ENCODE results near the gene ATRNL1.

Gene ATRNL1

GRCh38 chr10:115915429-115915828 lies 822.3 kb downstream of the ATRNL1 start:
- DNase-seq, result no peak

- no peak for DNase-seq
Measured at GRCh38 chr10:115918812-115919211, 825.6 kb downstream of the ATRNL1 start.

- DNase-seq, result no peak
Measured at GRCh38 chr10:115921795-115922194, 828.6 kb downstream of the ATRNL1 start.

GRCh38 chr10:115931309-115931708 lies 838.1 kb downstream of the ATRNL1 start:
- DNase-seq, result no peak

- DNase-seq, result no peak
Measured at GRCh38 chr10:115932099-115932498, 838.9 kb downstream of the ATRNL1 start.

- no peak for DNase-seq
Measured at GRCh38 chr10:115933098-115933497, 839.9 kb downstream of the ATRNL1 start.

- DNase-seq, result no peak
Measured at GRCh38 chr10:115935731-115936130, 842.6 kb downstream of the ATRNL1 start.

- no peak for DNase-seq
Measured at GRCh38 chr10:115936926-115937767, 844.0 kb downstream of the ATRNL1 start.

- DNase-seq, result no peak
Measured at GRCh38 chr10:115937768-115938056, 844.5 kb downstream of the ATRNL1 start.

GRCh38 chr10:115939101-115939854 lies 846.1 kb downstream of the ATRNL1 start:
- no peak for DNase-seq

GRCh38 chr10:115941361-115941771 lies 848.2 kb downstream of the ATRNL1 start:
- no peak for DNase-seq

GRCh38 chr10:115942101-115942500 lies 848.9 kb downstream of the ATRNL1 start:
- DNase-seq, result no peak

GRCh38 chr10:115944538-115944937 lies 851.4 kb downstream of the ATRNL1 start:
- no peak for DNase-seq

- no peak for DNase-seq
Measured at GRCh38 chr10:115945701-115946445, 852.7 kb downstream of the ATRNL1 start.

GRCh38 chr10:115947104-115947503 lies 853.9 kb downstream of the ATRNL1 start:
- no peak for DNase-seq

GRCh38 chr10:115948465-115948864 lies 855.3 kb downstream of the ATRNL1 start:
- peak; percentile 4 for DNase-seq

GRCh38 chr10:115949282-115949844 lies 856.2 kb downstream of the ATRNL1 start:
- DNase-seq, result no peak

- no peak for DNase-seq
Measured at GRCh38 chr10:115950320-115950719, 857.2 kb downstream of the ATRNL1 start.

GRCh38 chr10:115951242-115951641 lies 858.1 kb downstream of the ATRNL1 start:
- no peak for DNase-seq

- DNase-seq, result no peak
Measured at GRCh38 chr10:115953281-115953680, 860.1 kb downstream of the ATRNL1 start.

GRCh38 chr10:115953968-115954367 lies 860.8 kb downstream of the ATRNL1 start:
- DNase-seq, result no peak

GRCh38 chr10:115956225-115957011 lies 863.3 kb downstream of the ATRNL1 start:
- no peak for DNase-seq

Measured in OCI-M1 (cell line).